Heart left ventricle (tissue), 13 donors: ENCODE results near the gene BARX1.

Experiments
- POLR2A ChIP-seq, 2 donors: fragments of 450-650 bp; IDR thresholded peaks; one replicate each; pipeline ENCODE4 v1.6.1; 2017; ENCODE audit warnings: antibody characterized with exemption in 2 of 2, mild to moderate bottlenecking in 2 of 2, moderate library complexity in 2 of 2
- TF ChIP-seq, protein P1 (sequence below), 12 donors: fragments of 200-600 bp; sonication (generic) in 4 of 12; IDR thresholded peaks; one replicate each; pipeline versions ENCODE4 v1.5.0 to v1.8.0; 2018 to 2022; ENCODE audit warnings: antibody characterized with exemption in 12 of 12, mild to moderate bottlenecking in 5 of 12
- donor health status: ischemic (EF 13 %, LVEDD 7.1; RV severe dilation, severe dysfunction).
- donor health status: DM: no; HTN: yes; CAD: no.
- donor health status: DM: no; HTN: no; CAD: no.
- donor health status: ischemic (EF 25% LVEDD 6.9; RV normal size, moderate dysfunction).
- donor health status: ischemic (EF 25% LVEDD 5.7; RV mildly dilated, moderate dysfunction).
- donor health status: ischemic (EF 35%, LVEDD 5.7; RV mildly dilated, moderate dysfunction).
- donor health status: nonischemic (EF 11% LVEDD 7.7; RV severe dilation, severe dysfunction).
- donor health status: DM: yes; HTN: yes; CAD: no.
- donor health status: PGD.
- donor health status: ischemic (EF 29% LVEDD 5.4; RV normal size, mild dysfunction).
- donor health status: nonischemic (EF 23%, LVEDD 6.1; RV moderate dilation, normal function).

GRCh38 chr9:93983875-93984274, 28.7 kb upstream of the BARX1 start:
- TF ChIP-seq POLR2A (IDR thresholded peaks at IDR 0.05) = no peak
- TF ChIP-seq, protein P1, sequence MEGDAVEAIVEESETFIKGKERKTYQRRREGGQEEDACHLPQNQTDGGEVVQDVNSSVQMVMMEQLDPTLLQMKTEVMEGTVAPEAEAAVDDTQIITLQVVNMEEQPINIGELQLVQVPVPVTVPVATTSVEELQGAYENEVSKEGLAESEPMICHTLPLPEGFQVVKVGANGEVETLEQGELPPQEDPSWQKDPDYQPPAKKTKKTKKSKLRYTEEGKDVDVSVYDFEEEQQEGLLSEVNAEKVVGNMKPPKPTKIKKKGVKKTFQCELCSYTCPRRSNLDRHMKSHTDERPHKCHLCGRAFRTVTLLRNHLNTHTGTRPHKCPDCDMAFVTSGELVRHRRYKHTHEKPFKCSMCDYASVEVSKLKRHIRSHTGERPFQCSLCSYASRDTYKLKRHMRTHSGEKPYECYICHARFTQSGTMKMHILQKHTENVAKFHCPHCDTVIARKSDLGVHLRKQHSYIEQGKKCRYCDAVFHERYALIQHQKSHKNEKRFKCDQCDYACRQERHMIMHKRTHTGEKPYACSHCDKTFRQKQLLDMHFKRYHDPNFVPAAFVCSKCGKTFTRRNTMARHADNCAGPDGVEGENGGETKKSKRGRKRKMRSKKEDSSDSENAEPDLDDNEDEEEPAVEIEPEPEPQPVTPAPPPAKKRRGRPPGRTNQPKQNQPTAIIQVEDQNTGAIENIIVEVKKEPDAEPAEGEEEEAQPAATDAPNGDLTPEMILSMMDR (IDR thresholded peaks at IDR 0.05) = no peak
